Activated CD4-positive, alpha-beta T cell treated with anti-CD3 and anti-CD28 coated beads, Interleukin-2, amount 50 U/mL, for 16 hours (primary cell): ENCODE results near the gene PTPN11.
"Not testable (repeated sequence)": the region's sequence is repeated elsewhere in the genome, so short reads cannot be mapped to it uniquely, and the experiment has no call there.

Experiments used
- DNase-seq: peaks from one replicate; pipeline ENCODE4 v3.0.0-alpha.2; 2020

The PTPN11 gene

DNA sequence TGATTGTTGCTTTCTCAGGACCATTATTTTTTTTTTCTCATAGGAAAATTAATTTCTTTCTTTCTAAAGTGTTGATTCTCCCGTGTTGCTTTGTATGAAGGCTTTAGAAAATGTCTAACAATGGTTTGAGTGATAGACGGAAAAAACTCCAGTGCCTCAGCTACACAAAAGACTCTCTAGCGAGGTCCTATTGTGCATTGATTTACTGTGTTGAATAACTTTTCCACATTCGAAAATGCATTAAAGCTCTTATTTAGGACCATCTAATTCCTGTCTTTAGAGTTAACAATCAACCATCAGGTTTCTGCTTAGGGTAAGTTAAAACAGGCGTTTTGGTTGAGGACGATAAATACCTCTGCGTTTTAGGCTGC, 99.6 kb downstream of the PTPN11 start:
- DNase-seq: no peak

DNA sequence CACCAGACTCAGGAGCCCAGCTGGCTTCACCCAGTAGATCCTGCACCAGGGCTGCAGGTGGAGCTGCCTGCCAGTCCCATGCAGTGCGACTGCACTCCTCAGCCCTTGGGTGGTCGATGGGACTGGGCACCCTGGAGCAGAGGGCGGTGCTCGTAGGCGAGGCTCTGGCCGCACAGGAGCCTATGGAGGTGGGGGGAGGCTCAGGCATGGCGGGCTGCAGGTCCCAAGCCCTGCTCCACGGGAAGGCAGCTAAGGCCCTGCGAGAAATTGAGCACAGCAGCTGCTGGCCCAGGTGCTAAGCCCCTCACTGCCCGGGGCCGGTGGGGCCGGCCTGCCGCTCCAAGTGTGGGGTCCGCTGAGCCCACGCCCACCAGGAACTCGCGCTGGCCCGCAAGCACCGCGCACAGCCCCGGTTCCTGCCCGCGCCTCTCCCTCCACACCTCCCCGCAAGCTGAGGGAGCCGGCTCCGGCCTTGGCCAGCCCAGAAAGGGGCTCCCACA, 101.1 kb downstream of the PTPN11 start:
- DNase-seq: not testable (repeated sequence)

DNA sequence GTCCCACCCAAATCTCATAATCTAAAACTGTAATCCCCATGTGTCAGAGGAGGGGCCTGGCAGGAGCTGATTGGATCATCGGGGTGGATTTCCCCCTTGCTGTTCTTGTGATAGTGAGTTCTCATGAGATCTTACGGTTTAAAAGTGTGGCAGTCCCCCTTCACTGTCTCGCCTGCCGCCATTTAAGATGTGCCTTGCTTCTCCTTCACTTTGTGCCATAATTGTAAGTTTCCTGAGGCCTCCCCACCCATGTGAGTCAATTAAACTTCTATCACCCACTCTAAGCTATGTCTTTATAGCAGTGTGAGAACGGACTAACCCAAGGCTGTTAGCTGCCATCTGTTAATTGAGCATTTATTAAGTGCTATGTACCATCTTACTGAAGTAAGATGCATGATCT, 105.1 kb downstream of the PTPN11 start:
- DNase-seq: no peak

DNA sequence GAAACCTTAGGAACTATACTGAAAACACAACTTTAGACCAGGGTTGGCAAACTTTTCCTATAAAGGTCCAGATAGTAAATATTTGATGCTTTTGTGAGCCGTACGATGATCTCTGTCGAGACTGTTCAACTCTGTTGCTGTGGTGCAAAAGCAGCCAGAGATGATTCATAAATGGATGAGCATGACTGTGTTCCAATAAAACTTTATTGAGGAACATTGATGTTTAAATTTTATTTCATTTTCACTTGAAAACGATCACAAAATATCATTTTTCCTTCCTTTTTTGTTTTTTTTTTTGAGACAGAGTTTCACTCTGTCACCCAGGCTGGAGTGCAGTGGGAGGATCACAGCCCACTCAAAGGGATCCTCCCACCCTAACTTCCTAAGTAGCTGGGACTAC, 105.5 kb downstream of the PTPN11 start:
- no peak for DNase-seq

DNA sequence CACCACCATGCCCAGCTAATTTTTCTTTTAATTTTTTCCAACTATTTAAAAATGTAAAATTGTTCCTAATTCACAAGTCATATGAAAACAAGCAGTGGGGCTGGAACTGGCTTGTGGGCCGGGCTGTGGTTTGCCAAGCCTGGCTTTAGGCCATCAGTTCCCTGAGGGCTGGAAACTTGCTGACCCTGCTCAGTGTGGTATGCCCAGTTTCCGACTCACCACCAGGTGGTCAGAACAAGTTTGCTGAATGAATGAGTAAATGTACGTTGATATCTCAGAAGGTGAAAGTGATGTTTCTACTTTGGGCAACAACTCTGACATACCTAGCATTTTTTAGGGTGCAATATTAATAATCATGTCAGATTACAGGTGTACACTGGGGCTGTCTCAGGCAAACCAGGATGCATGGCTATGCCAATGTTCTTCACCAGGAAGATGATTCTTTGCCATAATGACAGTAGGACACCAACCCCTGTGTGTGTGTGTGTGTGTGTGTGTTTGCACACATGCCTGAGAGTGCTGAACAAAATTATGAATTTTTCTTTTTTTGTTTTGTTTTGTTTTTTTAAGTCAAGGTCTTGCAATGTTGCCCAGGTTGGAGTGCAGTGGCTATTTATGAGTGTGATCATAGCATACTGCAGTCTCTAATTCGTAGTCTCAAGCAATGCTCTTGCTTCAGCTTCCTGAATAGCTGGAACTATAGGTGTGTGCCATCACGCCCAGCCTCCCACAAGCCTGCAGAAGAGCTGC, 106.1 kb downstream of the PTPN11 start:
- DNase-seq: no peak

DNA sequence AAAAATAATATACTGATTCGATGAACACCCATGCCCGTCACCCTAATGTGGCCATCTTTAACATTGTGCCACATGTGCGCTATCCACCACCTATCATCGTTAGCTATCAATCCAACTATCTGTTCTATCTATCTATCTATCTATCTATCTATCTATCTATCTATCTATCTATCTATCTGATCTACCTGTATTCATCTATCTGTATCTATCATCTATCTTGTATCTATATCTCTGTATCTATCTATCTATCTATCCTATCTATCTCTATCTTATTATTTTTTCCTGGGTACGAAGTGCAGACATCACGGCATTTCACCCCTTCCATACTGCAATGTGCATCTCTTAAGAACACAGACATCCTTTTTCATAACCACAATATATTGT, 106.7 kb downstream of the PTPN11 start:
- no peak for DNase-seq

DNA sequence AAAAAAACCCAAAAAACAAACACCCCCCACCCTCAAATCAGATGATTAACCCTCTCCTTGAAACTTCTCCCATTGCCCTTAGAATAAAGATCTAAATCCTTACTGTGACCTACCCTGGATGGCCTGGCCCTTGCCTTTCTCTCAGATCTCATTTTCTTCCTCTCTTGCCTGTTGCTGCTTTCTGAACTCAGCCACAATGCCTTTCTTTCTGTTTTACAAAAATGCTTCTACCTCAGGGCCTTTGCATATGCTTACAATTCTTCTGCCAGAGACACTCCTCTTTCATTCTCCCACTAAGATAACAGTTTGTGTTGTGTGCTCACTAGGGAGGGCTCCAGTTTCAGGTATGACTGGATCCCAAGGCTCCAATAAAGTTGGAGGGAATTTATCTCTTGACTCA, 108.3 kb downstream of the PTPN11 start:
- no peak for DNase-seq

DNA sequence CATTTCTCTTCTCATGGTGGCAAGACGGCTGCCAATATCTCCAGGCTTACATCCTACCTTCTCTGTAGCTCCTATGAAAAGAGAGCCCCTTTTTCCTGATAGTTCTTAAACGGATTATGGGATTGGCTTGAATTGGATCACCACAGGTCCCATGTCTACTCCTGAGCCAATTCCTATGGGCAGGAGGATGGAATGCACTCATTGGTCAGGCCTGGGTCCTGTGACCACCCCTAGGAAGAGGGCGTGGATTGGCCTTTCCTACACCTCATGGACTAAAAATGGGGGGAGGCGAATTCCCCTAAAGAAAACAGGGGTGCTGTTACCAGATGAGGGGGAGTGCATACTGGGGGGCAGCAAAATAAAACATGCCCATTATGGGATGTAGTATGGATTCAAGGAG, 108.8 kb downstream of the PTPN11 start:
- no peak for DNase-seq

DNA sequence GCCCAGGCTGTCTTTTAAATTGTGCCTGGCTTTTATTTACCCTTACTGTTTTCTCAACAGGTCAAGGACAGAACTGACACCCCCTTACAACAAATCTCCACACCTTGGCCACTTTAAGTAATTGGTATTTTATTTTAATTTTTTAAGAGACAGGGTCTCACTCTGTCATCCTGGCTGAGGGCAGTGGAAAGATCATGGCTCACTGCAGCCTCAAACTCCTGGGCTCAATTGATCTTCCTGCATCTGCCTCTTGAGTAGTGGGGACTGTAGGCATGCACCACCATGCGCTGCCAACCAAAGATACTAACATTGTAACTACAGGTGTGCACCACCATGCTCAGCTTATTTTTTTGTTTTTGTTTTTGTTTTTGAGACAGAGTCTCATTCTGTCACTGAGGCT, 109.8 kb downstream of the PTPN11 start:
- DNase-seq: no peak

DNA sequence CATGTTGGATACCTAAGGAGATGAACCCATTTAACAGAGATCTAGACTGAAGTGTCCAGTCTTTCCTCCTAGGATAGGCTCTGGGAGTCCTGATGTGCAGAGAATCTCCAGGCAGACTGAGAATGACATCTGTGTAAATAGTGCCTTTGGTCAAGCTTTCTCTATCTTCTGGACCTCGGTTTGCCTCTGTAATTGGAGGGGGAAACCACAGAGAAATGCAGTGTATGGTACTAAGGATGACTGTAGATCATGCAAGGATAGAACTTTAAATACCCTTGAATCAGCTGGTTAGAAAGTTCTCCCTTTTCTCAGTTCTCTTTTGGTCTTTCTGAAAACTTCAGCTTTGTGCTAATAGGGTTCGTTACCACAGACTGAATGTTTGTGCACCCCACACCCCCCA, 112.2 kb downstream of the PTPN11 start:
- no peak for DNase-seq

DNA sequence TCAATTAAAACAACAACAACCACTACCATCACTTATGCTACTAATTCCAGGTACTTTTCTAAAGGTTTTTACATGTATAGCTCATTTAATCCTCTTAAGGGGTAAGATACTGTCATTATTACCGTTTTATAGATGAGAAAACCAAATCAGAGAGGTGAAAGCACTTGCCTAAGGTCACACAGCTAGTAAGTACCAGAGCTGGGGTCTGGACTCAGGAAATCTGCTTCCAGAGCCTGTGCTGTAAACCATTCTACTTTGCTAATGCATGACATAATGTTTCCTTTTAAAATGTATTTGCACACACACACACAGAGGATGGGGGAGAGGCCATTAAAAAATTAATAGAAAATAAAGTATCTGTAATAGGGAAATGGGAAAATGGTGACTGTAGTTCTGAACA, 113.4 kb downstream of the PTPN11 start:
- DNase-seq: no peak

DNA sequence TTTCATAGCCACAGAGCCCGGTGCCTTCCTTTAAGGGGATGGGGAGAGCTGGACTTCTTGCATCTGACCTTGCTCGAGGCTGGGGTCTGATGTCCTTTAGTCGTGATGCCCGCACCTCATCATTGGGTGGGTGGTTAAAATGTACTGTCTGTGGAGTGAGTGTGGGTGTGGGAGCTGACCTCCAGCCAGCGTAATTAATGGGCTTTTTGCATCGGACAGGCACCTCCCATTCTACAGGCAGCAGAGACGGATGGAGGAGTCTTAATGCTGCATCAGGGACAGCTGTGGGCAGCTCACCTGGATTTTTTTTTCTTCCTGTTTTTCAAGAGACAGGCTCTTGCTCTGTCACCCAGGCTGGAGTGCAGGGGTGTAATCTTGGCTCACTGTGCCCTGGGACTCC, 114.8 kb downstream of the PTPN11 start:
- DNase-seq: no peak

DNA sequence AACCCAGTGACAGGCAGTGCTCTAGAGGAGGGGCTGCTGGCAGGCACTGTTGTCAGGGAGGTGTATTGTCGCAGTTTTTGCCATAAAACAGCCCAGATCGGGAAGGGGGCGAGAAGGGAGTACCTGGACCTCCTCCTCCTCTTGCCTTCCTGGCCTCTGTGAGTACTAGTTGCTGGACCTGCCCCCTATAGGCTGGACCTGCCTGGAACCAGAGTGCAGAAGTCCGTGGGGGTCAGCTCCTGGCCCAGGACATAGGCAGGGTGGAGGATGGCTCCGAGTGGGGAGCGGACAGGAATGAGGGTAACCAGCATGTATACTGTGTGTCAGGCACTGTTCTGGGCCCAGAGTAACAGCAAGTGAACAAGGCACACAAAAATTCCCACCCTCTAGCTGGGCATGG, 116.3 kb downstream of the PTPN11 start:
- DNase-seq: no peak

DNA sequence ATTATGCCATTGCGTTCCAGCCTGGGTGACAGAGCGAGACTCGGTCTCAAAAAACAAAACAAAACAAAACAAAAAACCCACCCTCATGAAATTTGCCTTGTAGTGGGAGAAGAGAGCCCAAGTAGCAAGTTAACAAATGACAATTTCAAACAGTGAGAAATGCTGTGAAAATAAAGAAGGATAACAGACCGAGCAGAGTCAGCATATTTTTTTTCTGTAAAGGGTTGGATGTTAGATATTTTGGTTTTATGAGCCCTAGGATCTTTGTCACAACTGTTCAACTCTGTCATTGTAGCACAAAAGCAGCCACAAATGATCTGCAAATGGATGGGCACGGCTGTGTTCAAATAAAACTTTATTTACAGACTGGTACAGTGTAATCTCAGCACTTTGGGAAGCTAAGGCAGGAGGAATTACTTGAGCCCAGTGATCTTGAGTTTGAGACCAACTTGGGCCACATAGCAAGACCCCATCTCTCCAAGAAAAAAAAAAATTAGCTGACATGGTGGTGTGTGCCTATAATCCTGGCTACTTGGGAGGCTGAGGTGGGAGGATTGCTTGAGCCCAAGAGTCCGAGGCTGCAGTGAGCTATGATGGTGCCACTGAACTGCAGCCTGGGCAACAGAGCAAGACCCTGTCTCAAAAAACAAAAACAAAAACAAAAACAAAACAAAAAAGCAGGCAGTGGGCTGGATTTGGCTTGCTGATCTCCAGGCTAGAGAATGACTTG, 117.1 kb downstream of the PTPN11 start:
- no peak for DNase-seq

DNA sequence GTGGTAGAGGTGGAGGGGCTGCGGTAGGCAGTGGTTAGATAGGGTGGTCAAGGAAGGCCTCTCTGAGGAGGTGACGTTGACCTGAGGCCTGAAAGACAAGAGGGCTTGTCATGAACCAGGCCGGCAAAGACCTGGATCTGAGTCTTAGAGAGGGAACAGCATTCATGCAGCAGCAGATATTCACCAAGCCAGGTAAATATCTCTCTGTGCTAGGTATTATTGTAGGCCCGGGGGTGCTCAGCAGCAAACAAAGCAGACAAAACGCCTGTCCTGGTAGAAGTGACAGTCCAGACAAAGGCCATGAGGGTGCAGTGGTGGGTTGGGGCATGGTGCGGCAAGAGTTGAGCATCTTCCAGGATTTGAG, 117.6 kb downstream of the PTPN11 start:
- DNase-seq: no peak

DNA sequence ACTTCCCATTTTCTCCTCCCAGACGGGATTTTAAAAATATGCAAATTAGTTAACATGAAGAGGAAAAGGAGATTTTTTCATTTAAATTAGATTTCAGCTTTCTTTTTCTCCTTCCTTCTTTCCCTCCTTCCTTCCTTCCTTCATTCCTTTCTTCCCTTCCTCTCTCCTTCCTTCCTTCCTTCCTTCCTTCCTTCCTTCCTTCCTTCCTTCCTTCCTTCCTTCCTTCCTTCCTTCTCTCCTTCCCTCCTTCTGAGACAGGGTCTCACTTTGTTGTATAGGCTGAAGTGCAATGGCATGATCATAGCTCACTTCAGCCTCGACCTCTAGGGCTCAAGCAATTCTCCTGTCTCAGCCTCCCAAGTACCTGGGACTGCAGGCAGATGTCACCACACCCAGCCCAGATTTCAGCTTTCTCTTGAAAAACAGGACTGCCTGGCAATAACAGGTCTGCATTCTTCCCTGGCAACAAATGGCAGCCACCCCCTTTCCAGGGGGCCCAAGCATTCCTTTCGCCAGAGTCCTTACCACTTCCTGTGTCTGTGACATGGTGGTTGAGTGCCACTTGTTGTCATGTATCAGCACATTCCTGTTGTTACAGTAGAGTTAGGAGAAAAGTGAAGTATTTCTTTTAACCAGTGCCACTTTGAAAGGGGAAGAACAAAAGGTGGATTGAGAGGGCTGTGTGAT, 119.1 kb downstream of the PTPN11 start:
- DNase-seq: no peak

DNA sequence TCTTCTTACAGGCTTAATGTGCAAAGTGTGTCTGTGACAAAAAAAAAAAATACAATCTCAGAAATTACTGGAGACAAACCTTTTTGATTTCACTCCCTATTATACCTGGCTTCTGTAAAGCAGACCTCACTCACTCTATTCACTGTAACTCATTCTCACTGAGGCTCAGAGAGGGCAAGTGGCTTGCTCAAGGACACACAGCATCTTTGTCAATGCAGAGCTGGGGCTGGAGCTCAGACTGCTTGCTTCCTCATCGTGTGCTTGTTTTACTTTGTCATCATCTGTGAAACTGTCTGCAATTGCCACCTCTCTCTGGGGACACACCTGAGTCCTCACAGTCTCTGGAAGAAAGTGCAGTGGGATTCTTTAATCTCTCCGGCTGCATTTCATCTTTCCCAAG, 120.0 kb downstream of the PTPN11 start:
- DNase-seq: no peak

DNA sequence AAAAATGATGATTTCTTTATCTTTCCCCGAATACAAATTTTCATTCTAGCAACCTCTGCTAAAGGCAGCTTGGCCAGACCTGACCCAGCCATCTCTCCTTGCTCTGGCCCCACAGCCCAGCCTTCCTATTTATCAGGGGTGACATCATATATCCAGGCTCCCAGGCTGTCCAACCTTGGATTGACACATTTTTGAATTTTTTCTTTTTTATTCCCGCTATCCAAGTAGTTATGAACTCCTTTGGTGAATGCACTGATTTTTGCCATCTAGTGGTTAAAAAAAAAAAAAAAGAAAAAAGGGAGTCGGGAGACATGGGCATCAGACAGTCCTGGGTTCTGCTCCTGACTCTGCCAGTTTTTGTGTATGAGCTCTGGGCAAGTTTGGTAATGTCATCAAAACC, 120.5 kb downstream of the PTPN11 start:
- DNase-seq: no peak

DNA sequence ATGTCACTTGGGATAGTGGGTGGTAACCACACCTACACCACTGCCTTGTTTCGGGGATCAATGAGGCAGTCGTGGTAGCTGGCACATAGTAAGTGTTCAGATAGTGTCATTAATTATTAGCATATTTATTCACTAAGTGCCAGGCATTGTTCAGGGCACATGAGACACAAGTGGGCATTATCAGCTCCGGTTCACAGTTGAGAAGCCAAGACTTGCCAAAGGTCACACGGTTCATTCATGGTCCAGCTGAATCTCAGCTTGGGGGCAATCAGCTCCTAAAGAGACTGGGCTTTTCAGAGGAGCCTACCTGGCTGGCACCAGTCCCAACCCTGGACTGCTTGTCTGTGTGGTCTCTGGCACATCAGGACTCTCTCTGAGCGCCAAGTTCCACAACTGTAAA, 121.3 kb downstream of the PTPN11 start:
- no peak for DNase-seq

DNA sequence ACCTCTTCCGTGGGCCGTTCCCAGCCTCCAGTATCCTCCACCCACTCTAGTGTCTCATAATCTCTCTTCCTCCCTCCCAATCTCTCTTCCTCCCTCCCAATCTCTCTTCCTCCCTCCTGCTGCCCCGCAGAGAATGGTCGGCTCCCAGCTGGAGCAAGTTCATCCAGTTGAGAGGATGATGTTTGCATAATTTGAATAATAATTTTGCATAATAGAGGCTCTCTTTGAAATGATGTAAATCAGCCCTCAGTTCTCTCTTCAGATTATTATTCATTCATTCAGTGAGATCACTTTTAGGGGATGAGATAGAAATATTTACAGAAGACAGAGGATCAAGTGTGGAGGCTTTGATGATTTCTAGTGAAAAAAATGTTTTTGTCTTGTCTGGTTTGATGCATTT, 125.0 kb downstream of the PTPN11 start:
- DNase-seq: no peak

DNA sequence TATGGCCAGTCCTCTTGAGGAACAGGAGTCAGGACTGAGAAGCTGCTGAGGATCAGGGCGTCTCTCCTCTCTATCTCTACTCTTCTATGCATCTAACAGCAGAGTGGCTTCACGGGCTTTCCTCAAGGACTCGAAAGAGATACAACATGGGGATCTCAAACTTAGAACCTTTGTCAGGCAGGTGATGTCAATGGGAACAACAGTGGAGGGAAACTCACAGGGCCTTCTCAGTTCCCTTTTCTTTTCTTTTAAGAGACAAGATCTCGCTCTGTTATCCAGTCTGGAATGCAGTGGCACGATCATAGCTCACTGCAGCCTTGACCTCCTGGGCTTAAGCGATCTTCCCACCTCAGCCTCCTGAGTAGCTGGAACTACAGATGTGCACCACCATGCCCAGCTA, 127.6 kb downstream of the PTPN11 start:
- DNase-seq: no peak

DNA sequence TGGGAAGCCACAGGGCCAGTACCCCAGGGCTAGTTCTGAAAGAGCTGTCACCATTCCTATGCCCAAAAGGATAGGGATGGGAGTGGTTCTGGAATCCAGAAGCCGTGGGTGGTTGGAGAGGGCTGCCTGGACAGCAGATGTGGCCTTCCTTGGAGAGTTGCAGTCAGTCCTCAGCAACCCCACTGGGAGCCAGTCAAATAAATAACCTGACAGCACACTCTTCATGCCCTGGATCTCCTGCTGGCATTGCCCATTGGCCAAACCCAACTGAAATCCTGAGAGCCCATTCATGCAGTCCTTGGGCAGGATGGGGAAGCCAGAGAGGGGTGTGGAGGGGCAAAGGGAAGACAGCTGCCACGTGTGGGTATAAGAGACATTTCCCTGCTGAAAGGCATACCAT, 128.2 kb downstream of the PTPN11 start:
- no peak for DNase-seq

DNA sequence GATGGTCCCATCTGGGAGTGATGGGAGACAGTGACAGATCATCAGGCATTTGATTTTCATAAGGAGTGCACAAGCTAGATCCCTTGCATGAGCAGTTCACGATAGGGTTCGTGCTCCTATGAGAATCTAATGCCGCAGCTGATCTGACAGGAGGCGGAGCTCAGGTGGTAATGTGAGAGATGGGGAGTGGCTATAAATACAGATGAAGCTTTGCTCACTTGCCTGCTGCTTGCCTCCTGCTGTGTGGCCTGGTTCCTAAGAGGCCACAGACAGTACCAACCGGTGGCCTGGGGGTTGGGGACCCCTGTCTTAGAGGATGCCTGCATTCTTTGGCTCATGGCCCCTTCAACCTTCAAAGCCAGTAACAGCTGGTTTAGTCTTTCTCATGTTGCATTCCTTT, 130.3 kb downstream of the PTPN11 start:
- DNase-seq: no peak

DNA sequence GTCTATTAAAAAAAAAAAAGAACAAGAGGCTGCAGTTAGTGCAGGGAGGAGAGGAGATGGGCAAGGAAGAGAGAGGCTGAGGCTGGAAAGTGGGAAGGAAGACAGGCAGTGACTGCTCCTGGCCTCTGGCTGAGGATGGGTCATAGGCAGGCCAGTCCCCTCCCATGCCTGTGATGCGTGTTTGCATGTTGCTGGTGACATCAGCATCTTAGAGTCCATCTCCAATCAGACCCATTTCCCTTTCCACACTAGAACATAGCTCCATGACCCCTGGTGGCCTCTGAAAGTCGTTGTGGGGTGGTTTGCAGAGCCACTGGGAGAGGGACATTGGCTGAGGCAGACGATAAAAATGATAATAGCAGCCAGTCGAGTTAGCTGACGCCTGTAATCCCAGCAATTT, 132.9 kb downstream of the PTPN11 start:
- no peak for DNase-seq
